Natural killer cell (primary cell): ENCODE data around the gene MAD2L2. TPM values are rescaled to one million over a fixed set of nuclear protein-coding genes. Genes with fewer than 3 reads are reported as not detected.

Experiments used
- ATAC-seq, 3 donors: fragments of 150-1000 bp in 2 of 3; fragments of 200-7000 bp in 1 of 3; cut with Tn5 transposase; 1 replicate in 1 of 3; 2 replicates in 2 of 3; pipeline ENCODE4 v1.10.0; 2021; ENCODE audit warnings: mild to moderate bottlenecking in 2 of 3, moderate library complexity in 2 of 3
- DNase-seq, 2 donors: peaks; one replicate each; pipeline versions ENCODE4 v3.0.0 to v3.0.0-alpha.2; 2013 to 2021; ENCODE audit warnings: mixed read lengths in 1 of 2
- H3K27ac ChIP-seq: one replicate; pipeline ENCODE4 v1.5.1; 2013; ENCODE audit warnings: mild to moderate bottlenecking, low read length
- H3K27me3 ChIP-seq: one replicate; pipeline ENCODE4 v1.6.1; 2013; ENCODE audit warnings: low read length; ENCODE audit not compliant: control insufficient read depth, insufficient read depth
- H3K36me3 ChIP-seq: one replicate; pipeline ENCODE4 v1.6.1; 2013; ENCODE audit warnings: low read length; ENCODE audit not compliant: control insufficient read depth, insufficient read depth
- H3K4me1 ChIP-seq: one replicate; pipeline ENCODE4 v1.6.1; 2013; ENCODE audit warnings: low read length; ENCODE audit not compliant: control insufficient read depth, insufficient read depth
- H3K4me3 ChIP-seq: one replicate; pipeline ENCODE4 v1.5.1; 2013; ENCODE audit warnings: low read length
- H3K9me3 ChIP-seq: one replicate; pipeline ENCODE4 v1.6.1; 2013; ENCODE audit warnings: low read length; ENCODE audit not compliant: control insufficient read depth, insufficient read depth
- H3K27ac Mint-ChIP-seq, 2 donors: one replicate each; pipeline ENCODE4 v1.8.0; 2022; ENCODE audit warnings: mild to moderate bottlenecking in 2 of 2, mixed read lengths in 2 of 2, moderate library complexity in 1 of 2
- H3K27me3 Mint-ChIP-seq, 2 donors: one replicate each; pipeline ENCODE4 v1.8.0; 2022; ENCODE audit warnings: low read depth in 2 of 2, mixed read lengths in 2 of 2
- H3K36me3 Mint-ChIP-seq: one replicate; pipeline ENCODE4 v1.8.0; 2022; ENCODE audit warnings: mixed read lengths
- H3K4me1 Mint-ChIP-seq, 2 donors: one replicate each; pipeline ENCODE4 v1.8.0; 2022; ENCODE audit warnings: mixed read lengths in 2 of 2
- H3K4me3 Mint-ChIP-seq: one replicate; pipeline ENCODE4 v1.8.0; 2022; ENCODE audit warnings: mild to moderate bottlenecking, moderate library complexity, mixed read lengths
- H3K9me3 Mint-ChIP-seq, 2 donors: one replicate each; pipeline ENCODE4 v1.8.0; 2022; ENCODE audit warnings: mixed read lengths in 2 of 2
- WGBS: methylation state at CpG from one replicate; pipeline ENCODE4 v1.1.7; 2013; ENCODE audit warnings: missing lambda C conversion rate; ENCODE audit not compliant: insufficient coverage; 5-methylcytosine and 5-hydroxymethylcytosine counted together
- intact Hi-C: fragments of 100-400 bp; cut with micrococcal nuclease; formaldehyde crosslinking; loops from one replicate; pipeline ENCODE4 v1.14.2; 2022
- total RNA-seq, 4 donors: library from RNA; stranded (reverse); fragments of 120-200 nt in 1 of 4; gene quantifications; one replicate each; pipeline versions ENCODE4 v1.2.3 to v1.2.4, GENCODE V29; 2013 to 2022
- TF ChIP-seq, protein P1 (sequence below): fragments of 200-600 bp; IDR thresholded peaks from one replicate; pipeline ENCODE4 v1.8.0; 2022; ENCODE audit warnings: antibody characterized with exemption

The MAD2L2 gene
- total RNA-seq, 3 donors from 2014 or later (not counting 1 experiment from before 2014, with no cell fraction given) = 50.6 to 66.0 (median 60.4) TPM

DNA sequence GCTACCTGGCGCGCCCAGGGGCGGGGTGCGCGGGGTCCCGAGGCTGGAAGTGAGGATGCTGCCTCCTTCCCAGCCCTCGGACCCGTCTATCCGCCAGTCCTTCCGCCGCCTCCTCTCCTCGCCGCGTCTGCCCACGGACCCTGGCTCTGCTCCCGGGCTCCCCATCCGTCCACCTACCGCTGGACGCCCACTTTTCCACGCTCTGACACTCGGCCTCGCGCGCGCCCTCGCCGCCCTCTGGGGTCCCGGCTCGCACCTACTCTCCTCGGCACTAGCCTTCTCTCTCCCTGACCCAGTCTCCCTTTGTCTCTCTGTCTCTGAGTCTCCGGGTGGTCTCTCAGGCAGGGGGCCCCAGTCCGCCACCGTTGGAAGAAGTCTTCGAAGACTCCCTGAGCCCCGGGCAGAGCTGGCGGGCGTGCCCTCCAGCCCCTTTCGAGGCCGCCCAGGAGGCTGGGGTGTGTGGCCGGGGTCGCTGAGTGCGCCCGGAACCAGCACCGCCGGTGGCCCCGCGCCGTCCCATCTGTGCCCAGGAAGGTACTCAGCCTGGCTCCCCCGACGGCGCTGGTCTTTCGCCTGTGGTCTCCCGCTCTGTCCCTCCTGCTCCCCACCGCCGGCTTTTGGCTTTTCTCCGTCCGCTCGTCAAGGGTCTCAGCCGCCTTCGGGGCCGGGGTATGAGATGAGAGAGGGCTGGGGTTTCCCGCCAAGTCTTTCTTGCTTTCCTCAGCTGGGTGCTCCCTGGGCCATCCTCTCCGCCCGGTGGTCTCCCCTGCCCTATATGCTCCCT is 11.2 kb upstream of the MAD2L2 start:
- no peak for ATAC-seq
- Mint-ChIP-seq H3K36me3 (no peaks in the 10 kb centered on the region), H3K4me3 (peak overlapping the region; percentile 87), H3K4me1 (peaks cover 38 to 46% of the 10 kb centered on the region in 2 donors), H3K9me3 (no peaks in the 10 kb centered on the region), H3K27me3 (peaks cover 0 to 22% of the 10 kb centered on the region in 2 donors), H3K27ac (peak overlapping the region; percentile 79 to 85)
- no peaks in the 10 kb centered on the region for H3K9me3 ChIP-seq
- H3K27me3 ChIP-seq = peaks cover 16% of the 10 kb centered on the region
- peak overlapping the region; percentile 14 for H3K4me3 ChIP-seq
- H3K36me3 ChIP-seq = no peaks in the 10 kb centered on the region
- TF ChIP-seq, protein P1, sequence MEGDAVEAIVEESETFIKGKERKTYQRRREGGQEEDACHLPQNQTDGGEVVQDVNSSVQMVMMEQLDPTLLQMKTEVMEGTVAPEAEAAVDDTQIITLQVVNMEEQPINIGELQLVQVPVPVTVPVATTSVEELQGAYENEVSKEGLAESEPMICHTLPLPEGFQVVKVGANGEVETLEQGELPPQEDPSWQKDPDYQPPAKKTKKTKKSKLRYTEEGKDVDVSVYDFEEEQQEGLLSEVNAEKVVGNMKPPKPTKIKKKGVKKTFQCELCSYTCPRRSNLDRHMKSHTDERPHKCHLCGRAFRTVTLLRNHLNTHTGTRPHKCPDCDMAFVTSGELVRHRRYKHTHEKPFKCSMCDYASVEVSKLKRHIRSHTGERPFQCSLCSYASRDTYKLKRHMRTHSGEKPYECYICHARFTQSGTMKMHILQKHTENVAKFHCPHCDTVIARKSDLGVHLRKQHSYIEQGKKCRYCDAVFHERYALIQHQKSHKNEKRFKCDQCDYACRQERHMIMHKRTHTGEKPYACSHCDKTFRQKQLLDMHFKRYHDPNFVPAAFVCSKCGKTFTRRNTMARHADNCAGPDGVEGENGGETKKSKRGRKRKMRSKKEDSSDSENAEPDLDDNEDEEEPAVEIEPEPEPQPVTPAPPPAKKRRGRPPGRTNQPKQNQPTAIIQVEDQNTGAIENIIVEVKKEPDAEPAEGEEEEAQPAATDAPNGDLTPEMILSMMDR = no peak
- peaks cover 41% of the 10 kb centered on the region for H3K4me1 ChIP-seq
- peak overlapping the region; percentile 40 for H3K27ac ChIP-seq
- 9% methylated on average over 63 of the region's 64 CpGs for WGBS
- intact Hi-C loops = loop anchor here (2.0 kb wide), 1 partner anchor 27 kb away; the partner anchor contains the start of gene FBXO6
- peak in 1 of 2 donors; percentile 21 for DNase-seq

DNA sequence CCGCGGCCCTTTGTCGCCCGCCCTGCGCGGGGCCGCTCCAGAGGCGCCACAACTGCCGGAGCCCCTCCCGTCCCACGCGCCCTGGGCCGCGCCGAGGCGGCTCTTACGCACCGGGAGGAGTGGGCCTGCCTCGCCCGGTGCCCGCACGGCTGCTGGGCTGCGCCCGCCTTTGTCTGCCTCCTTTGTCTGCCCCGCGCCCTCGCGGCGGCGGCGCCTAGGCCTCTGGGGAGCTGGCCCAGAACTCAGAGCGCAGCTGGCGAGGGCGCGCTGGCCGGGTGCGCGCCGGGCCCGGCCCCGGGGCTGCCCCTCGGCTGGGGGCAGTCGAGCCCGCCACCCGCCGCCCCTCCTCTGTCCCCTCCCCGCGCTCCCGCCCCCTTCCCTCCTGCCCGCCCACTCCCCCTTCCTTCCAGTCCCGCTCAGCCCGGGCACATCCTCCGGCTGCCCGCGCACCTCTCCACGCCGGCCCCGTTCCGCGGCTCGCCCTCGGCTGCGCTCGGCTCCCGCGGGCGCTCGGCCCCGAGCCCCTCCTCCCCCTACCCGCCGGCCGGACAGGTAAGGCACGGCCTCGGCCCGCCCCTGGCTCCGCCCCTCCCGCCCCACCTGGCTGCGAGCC is 10.5 kb upstream of the MAD2L2 start, which contains the start of gene DRAXIN:
Gene DRAXIN (plus strand): TSS at position 409 of the 613 bp plus-strand sequence. CDS start 14,549 bp downstream, outside the sequence.
- H3K27me3 Mint-ChIP-seq = peaks cover 0 to 22% of the 10 kb centered on the region in 2 donors
- Histone ChIP-seq H3K4me1 (peaks cover 41% of the 10 kb centered on the region), H3K9me3 (no peaks in the 10 kb centered on the region), H3K36me3 (no peaks in the 10 kb centered on the region), H3K4me3 (peak within 1 kb of the TSS; percentile 16), H3K27ac (peak within 1 kb of the TSS; percentile 40), H3K27me3 (peaks cover 16% of the 10 kb centered on the region)
- peaks cover 38 to 46% of the 10 kb centered on the region in 2 donors for H3K4me1 Mint-ChIP-seq
- TF ChIP-seq, protein P1 = no peak
- H3K9me3 Mint-ChIP-seq = no peaks in the 10 kb centered on the region
- peak; percentile 13 to 45 (median 31) for ATAC-seq
- intact Hi-C loops = no loop called here
- H3K36me3 Mint-ChIP-seq = no peaks in the 10 kb centered on the region
- H3K4me3 Mint-ChIP-seq = peak within 1 kb of the TSS; percentile 87
- peak; percentile 22 to 33 for DNase-seq
- under 1% methylated on average over 74 of the region's 78 CpGs for WGBS
- H3K27ac Mint-ChIP-seq = peak within 1 kb of the TSS; percentile 79 to 85

DNA sequence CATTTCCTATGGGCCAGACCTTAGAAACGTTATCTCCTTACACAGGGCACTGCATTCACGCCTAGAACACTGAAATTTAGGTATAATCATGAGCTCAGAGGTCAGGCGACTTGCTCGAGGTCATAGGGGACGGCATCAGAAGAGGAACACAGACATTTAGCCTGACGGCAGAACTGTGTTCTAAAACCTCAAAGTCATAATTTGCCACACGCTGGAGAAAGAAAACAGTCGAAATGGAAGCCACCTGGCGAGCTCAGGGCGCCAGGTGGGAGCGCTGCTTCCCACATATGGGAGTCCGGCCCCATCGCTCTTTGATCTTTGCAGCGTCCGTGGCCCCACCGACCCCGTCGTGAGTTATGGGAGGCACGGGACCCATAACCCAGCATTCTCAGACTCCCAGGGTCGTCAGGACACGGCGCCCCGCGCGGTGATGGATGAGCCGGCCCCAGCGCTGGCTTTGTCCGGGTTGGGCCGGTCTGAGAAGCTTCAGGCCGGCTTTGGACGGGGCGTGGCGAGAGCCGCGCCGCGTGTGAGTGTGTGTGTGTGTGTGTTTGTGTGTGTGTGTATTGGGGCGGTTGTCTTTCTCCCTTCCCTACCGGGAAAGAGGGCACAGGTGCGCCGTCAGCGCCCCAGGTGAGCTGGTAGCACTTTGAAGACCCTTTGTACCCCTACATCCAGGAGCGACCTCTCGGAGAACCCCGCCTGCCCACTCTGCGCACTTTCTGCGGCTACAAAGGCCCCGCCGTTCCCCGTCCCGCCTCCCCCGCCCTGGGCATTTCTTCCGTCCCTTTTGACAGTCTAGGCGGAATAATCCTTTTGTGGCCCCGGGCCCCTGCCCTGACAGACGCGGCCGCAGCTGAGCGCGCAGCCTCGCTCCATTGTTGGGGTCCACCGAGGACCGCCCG is 9.7 kb upstream of the MAD2L2 start:
- no peaks in the 10 kb centered on the region for H3K9me3 Mint-ChIP-seq
- H3K27ac ChIP-seq = no peak overlapping the region
- TF ChIP-seq, protein P1 = no peak
- H3K27me3 ChIP-seq = peaks cover 16% of the 10 kb centered on the region
- 4% methylated on average over 64 of the region's 64 CpGs for whole genome bisulfite sequencing
- ATAC-seq = no peak
- DNase-seq = no peak
- H3K4me3 ChIP-seq = peak overlapping the region; percentile 16
- intact Hi-C loops = no loop called here
- no peaks in the 10 kb centered on the region for H3K9me3 ChIP-seq
- peak overlapping the region; percentile 35 to 37 for H3K27ac Mint-ChIP-seq
- H3K27me3 Mint-ChIP-seq = peaks cover 0 to 22% of the 10 kb centered on the region in 2 donors
- H3K36me3 Mint-ChIP-seq = no peaks in the 10 kb centered on the region
- peak overlapping the region; percentile 87 for H3K4me3 Mint-ChIP-seq
- peaks cover 41% of the 10 kb centered on the region for H3K4me1 ChIP-seq
- peaks cover 38 to 41% of the 10 kb centered on the region in 2 donors for H3K4me1 Mint-ChIP-seq
- H3K36me3 ChIP-seq = no peaks in the 10 kb centered on the region
